Activated CD4-positive, alpha-beta T cell treated with anti-CD3 and anti-CD28 coated beads for 1 hour (primary cell): ENCODE measurements around the gene PCBP3.

Experiments used
- DNase-seq: peaks from one replicate; pipeline ENCODE4 v3.0.0-alpha.2; 2020

Gene PCBP3

DNA sequence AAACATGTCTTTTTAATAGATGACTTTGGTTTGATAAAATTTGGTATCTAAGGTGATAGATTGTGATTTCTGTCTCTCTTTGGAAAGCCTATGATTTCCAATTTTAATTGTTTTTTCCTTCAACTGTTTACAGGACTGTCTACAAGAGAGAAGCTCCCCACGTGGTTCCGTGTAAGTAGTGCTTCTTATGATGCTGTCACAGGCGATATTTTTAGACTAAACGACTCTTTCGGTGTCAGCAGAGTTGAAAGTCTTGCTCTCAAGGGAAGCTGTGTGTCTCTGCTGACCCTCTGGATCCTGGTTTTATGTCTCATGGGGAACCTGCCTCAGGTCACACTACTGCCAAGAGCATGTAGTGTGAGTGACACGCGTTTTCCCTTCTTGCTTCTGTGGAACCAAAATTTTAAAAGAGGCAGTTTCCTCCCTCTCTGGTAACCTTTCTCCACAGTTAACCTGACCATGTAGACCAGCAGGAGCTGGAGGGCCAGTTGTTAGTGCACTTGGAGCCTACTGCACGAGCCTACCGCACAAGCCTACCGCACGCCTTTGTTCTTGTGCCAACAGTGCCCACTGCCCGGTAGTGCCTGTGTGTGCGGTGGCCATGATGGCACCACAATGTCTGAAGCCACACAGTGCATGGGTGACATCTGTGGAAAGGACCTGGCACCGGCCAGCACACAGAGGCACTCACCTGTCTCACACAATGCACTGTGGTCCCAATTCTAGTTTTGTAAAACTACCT is 91.9 kb downstream of the PCBP3 start:
- DNase-seq = no peak

DNA sequence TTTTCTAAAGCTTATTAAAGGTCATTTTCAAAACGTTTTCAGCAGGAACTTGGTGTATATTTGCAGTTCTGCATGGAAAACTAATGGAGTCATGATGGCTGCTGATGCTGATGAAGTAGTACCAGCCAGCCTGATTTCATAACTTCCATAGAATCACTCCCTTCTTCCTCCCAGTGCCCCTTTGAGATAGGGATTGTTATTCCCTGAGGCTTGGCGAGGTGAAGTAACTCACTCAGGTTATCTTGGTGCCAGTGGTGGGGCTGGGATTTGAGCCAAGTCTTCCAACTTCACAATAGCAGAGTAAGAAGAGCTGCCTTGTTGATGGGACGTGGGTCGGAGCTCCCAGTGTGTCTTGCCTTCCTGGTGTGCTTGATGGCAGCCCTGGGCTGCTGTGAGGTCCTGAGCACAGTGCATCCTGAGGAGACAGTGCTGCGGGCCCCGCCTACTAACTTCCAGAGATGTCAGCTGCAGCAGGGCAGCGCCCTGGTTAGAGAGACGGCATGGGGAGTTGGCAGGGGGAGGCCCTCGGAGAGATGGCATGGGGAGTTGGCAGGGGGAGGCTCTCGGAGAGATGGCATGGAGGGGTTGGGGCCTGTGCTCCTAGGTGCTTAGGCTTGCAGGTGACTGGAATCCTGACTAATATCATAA is 92.6 kb downstream of the PCBP3 start:
- DNase-seq = no peak

DNA sequence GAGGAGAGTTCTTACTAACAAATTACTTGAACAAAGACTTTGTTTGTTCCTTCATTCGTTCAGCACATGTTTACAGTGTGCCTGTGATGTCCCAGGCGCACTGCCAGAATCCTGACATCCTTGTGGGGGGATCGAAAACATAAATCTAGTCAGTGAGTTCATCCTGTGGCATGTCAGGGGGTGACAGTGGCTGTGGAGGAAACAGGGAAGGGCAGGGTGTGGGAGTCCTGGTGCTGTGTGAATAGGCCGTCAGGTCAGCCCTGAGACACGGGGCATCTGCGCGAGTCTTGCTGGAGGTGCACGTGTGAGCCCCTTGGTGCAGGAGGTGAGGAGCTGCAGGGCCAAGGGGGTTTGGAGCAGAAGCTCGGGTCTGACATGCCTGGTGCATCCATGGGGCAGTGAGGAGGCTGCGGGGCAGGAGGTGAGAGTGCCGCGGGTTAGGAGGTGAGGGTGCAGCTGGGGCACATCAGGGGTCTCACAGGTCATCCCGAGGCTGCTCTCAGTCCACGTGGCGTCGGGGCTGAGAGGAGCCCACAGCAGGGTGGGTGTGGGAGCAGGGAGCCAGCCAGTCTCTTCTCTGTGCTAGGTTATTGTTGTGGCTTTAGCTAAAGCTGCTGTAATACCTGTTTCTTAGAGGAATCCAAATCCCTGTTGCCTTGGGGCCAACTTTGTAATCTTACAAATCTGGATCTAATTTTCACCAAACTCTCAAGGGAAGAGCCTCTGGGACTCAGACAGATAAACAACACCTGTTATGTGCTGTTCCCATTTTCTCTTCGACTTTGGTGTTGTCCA is 93.4 kb downstream of the PCBP3 start:
- DNase-seq = no peak

DNA sequence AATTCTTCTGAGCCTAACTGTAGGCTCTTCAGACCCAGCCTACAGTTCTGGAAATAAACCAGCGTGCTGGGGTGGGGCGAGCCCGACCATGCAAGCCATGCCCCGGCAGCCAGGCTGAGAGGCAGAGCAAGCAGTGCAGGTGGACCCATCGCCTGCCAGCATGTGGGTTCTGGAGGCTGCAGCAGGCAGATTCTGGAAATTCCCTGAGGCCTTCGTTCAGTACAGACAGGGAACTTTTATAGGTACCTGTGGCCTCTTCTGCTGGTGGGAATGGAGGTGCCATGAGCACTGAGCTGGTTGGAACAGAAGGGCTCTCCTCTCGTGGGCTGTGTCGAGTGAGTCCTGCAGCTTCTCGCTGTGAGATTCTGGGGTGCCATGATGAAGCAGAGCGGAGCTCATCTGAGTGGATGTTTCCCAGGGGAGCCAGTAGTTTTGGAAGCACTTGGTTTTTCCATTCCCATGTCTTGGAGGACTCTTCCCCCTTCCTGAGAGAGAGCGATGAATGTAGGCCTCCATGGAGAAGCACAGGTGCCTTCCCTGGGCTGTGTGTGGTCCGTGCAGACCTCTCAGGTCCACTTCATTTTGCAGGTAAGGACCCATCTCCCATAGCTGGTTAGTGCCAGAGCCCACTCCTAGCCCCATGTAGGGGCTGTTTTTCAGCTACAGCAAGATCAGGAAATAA is 94.1 kb downstream of the PCBP3 start:
- no peak for DNase-seq

DNA sequence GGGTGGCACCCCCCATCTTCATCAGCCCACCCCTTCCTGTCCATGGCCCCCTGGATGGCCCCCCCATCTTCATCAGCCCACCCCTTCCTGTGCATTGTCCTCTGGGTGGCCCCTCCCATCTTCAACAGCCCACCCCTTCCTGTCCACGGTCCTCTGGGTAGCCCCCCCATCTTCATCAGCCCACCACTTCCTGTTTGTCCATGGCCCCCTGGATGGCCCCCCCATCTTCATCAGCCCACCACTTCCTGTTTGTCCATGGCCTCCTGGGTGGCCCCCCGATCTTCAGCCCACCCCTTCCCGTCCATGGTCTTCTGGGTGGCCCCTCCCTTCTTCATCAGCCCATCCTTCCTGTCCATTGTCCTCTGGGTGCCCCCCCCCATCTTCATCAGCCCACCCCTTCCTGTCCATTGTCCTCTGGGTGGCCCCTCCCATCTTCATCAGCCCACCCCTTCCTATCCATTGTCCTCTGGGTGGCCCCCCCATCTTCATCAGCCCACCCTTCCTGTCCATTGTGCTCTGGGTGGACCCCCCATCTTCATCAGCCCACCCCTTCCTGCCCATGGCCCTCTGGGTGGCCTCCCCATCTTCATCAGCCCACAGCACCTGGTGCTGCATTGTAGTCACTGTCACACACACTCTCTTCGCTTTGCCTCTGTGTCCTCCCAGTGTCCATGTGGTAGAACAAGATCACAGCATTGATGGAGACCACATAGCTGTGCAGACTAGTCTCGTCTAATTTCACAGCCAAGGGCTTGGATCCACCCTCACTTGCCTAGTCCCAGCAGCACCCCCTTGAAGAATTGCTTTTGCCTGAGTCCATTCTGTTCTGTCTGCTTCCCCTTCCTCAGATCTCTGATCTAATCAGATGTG is 95.9 kb downstream of the PCBP3 start:
- no peak for DNase-seq

DNA sequence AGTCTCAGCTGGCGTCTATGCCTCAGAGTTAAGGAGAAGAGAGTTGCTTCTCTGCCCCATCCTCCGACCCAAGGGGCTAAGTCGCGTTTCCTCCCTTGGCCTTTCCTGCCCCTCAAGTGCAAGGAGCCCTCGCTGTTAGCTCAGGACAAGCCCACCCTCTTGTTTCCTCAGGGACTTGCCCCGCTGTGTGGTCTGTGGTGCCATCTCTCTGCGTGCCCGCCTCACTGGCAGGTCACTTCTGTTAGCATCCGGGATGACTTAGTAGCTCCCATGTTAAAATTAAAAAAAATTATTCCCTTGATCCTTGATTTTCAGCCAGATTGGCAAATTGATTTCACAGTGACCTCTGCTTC is 96.5 kb downstream of the PCBP3 start:
- DNase-seq = no peak

DNA sequence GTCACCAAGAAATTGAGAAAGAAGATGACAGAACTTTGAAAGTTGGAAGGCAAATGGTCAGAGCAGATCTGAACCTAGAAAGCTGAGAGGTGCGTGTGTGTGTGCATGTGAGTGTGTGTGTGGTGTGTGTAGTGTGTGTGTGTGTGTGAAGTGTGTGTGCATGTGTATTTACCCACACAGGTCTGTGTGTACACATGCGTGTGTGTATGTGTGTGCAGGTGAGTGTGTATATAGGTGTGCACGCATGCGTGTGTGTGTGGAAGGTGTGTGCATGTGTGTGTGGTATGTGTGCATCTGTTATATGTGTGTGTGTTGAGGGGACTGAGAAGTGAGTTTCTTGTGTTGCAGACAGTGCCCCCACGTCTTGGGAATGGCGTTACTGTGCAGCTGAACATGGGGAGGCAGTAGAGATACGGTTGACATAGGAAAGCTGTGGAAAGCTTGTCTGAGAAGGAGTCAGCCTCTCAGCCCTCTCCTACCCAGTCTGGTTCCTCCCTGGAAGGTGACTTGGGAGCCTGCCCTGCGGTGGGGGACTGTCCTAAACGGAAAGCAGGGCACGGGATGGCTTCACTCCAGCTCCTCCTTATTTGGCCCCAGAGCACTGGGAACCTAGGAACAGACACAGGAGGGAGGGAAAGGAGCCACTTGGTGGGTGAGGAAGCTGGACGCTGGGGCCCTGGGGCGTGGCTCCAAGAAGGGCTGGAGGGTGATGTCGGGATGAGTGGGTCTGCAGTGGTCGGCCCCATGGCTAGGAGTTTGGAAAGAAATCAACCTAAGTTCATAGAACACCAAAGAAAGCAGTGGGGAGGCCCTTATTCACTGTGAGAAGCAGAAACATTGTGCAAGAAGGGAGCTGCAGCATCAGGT is 97.2 kb downstream of the PCBP3 start:
- DNase-seq = no peak

DNA sequence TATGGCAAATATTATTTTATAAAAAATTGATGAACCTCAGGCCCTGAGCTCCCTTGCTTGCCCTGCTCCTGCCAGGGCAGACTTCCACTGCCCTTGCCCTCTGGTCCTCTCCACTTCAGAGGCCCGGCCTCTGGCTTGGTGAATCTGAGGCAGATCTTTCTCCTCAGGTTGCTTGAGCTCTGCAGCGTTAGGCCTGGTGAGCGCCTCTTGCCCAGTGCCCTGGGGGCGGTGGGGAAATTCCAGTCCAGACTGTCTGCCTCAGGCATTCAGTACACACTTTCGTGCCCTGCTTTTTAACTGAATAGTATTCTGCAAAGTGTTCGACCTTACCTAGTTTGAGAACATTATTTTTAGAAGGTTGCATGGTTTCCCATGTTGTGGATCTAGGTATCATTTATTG is 98.2 kb downstream of the PCBP3 start:
- no peak for DNase-seq

DNA sequence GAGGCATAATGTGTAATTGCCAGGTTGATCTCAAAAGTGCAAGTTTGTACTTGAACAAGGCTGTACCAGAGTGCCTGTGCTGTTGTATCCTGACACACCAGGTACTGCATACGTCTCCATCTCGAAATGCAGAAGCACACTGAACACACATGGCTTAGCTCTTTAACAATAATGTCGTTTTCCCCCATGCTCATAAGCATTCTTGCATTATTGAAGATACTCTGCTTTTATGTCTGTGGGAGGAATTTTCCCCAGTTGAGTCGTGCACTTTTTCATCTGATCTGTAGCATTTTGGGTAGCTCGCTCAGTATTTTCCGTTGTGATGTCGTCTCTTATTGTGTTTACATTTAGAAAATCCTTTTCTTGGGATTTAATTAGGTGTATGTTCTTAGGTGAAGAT is 98.7 kb downstream of the PCBP3 start:
- DNase-seq = no peak

DNA sequence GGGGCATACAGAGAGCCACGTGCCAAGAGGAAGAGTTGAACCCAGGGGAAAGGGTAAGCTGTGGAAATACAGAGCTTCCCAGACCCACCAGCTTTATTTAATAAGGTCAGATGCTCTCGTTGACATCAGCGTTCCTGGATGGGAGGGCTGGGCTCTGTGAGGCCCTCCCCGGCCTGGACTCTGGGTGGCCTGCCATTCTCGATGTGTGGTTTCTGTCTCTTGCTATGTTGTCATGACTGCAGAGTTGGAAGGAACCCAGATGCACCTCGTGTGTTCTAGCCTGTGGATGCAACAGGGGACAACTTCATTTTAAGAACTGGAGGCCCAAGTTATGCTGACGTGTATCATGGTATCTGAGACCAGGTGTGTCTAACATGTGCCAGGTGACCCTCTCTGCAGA is 101.7 kb downstream of the PCBP3 start:
- DNase-seq = no peak

DNA sequence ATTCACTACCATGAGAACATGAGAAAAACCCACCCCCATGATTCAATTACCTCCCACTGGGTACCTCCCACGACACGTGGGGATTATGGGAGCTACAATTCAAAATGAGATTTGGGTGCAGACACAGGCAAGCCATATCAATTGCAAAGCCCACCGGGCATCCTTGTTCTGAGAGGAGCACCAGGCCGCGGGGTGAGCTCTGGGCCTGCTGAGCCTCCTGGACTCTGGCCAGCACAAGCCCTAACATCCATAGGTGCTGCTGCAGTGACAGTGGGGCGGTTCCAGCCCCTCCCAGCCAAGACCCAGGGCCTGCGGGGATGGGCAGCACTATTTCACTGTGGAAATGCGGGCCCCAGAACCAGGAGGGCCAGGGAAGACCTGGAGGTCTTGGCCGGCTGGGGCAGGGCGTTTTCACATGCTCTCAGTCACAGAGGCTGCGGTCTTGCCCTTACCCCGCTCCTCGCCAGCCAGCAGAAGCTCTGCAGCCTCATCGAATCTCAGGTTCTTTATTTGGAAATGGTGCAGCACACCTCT is 103.8 kb downstream of the PCBP3 start:
- no peak for DNase-seq

DNA sequence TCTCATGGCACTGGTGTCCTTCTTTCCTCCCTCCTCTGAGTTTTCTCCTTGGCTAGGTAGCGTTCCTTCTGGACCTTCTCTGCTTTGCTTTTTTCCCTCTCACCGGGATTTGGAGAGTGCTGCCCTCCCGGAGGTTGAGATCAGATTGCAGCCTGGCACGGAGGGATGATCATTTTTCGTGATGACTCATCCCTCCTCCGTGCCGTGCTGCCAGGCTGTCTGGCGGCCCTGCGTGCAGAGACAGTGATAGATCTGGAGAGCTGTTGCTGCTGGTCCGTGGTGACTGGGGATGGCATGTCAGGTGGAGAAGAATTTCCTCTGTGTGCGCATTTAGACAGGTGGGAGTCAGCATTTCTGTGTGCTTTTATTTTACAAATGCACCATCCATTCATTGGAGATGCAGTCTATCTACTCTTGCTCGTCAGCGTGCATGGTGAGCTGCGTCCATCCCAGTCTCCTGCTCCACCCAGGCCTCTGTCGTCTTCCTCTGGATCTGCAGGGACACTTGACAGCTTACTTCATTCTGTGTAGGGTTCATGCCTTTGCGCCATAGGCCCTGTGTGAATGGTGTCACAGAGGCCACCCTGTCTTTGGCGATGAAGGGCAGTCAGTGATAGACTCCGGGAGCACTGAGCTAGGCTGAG is 104.4 kb downstream of the PCBP3 start:
- no peak for DNase-seq

DNA sequence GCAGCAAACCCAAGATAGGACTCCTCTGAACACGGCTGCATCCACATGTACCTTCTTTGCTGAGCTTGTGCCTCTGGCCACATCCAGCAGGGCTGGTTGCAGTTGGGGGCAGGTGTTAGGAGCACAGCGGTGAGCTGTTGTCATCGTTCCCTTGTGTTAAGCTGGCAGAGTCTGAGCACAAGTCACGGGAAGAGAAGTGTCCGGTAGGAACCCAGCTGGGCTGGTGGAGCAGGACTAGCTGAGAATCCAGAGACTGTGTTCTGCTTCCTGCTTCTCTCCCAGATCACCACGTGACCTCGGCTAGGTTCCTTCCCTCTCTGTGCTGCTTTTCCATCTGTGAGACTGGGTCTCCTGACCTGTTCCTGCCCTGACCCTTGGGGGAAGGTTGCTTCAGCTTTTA is 105.1 kb downstream of the PCBP3 start:
- no peak for DNase-seq

DNA sequence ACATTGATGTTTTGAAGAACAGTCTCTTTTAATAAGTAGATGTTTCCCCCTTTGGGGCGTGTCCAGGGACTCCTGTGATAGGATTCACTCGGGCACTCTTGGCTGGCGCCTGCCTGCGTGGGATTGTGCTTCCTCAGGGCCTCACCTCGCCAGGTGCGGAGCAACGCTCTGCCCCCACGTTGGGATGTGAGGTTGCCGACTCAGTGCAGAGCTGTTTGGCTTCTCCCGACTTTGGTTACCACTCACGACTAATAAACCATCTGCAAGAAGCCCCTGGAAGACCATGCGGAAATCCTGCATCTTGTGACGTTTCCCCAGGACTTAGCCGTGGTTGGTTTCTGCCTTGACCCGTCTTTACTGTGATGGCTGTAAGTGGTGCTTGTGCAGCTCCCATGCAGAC is 106.4 kb downstream of the PCBP3 start:
- no peak for DNase-seq

DNA sequence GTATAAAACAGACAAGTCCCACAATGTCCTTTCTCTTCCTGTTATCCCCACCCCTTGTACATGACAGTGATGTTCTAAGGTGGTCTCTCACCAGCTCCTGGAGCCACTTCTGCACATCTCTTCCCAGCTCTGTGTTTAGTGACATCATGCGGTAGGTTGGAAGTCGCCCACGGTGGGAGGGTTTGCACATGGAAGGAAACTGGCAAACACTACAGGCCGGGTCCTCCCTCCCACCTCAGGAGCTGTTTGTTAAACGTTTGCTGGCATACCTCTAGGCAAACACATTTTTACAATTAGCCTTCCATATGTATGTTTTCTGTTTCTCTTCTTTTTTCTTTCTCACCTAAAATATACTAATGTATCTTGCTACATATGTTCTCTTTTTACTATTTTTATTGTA is 107.4 kb downstream of the PCBP3 start:
- DNase-seq = no peak

DNA sequence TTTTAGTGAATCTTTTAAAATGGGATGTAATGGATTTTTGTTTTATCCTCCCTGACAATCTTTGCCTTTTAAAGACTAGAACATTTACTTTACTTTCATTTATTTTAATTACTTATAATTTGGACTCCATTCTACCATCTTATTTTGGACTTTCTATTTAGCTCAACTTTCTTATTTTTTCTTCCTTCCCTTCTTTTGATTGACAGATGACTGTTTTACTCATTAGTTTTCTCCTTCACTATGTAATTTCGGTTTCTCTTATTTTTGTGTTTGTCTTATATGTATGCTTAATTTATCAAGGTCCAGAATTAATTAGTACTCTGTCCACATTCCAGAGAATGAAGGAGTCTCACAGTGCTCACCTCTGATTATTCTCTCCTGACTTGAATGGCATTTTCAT is 109.9 kb downstream of the PCBP3 start:
- DNase-seq = no peak

DNA sequence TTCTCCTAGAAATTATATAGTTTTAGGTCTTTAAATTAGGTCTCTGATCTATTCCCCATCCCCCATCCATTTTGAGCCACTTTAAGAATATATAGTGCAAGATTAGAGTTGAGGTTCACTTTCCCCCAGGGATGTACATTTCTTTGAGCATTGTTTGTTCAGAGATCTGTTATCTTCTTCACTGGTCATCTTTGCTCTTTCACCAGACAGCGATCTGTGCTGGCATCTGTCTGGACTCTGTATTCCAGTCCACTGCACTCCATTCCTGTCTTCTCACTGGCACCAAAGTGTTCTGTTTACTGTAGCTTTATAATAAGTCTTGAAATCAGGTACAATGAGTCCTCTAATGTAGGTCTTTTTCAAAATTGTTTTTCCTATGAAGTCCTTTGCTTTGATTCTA is 112.5 kb downstream of the PCBP3 start:
- DNase-seq = no peak

DNA sequence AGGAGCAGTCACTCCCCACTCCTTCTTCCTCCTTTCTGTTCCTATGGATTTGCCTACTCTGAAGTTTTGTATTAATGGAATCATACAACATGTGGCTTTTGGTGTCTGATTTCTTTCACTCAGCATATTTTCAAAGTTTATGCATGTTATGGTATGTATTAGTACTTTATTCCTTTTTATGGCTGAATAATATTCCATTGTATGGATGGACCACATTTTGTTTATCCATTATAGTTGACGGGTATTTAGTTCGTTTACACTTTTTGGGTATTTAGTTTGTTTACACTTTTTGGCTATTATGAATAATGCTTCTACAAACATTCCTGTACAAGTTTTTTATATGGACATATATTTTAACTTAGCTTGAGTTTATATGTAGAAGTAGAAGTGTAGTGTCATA is 113.1 kb downstream of the PCBP3 start:
- no peak for DNase-seq

DNA sequence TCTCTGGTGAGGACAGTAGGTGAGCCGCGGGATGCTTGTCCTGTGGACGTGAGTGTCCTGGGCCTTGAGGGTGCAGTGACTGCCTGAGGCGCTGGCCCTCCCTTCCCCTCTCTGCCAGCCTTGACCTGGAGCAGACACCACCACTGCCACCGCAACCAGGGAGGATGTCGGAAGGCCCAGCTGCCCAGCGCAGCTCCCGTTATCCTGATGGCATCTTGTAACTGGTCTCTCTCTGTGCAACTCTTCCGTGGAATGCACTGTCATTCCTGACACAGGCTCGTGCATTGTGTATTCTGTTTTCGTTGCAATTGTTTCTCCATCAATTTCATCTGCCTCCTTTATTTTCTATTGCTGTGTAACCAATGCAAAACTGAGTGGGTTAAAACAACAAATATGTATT is 118.2 kb downstream of the PCBP3 start:
- no peak for DNase-seq

DNA sequence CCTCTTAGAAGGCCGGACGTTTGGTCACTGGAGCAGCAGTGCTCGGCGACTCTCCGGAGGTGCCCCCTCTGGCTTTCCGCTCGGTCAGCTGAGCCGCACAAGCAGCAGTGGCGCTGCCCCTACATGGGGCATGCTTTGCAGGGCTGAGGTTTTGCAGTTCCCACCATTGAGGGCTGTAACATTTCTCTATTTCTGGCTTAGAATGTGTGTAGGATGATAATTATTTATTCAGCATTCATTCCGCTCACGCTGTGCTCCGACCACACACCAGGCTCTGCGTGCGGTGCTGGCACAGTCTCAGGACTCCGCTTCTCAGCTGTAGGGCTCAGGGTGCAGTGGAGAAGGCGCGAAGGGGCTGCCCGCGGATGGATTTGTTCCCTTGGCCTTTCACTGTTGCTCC is 119.5 kb downstream of the PCBP3 start:
- DNase-seq = no peak

DNA sequence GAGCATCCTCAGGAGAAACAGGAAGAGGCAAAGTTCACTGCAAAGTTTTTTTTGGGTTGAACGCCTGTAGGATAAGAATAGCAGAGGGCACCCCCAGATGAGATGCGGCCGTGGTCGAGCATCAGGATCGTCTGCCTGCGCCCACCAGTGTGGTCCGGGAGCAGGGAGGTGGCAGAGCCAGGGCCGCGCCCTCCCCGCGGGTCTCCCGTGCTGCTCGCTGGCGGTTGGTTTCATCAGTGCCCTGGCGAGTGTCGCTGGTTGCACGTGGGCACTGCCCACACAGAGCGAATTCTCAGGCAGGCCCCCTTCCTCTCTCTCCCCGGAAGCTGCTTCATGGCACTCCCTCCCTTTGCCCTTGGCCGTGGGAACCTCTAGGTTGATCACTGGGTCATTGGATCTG is 120.0 kb downstream of the PCBP3 start:
- no peak for DNase-seq
